PC-9 (cell line): ENCODE data around the gene PYGB.
"Not testable (repeated sequence)": the region's sequence is repeated elsewhere in the genome, so short reads cannot be mapped to it uniquely, and the experiment has no call there.

Source experiments
- EZH2 ChIP-seq: fragments of 200-600 bp; sonication (generic); IDR thresholded peaks from 2 replicates; pipeline ENCODE4 v1.8.0; 2017; ENCODE audit warnings: antibody characterized with exemption, low read depth
- TF ChIP-seq, protein P1 (sequence below): fragments of 200-600 bp; sonication (generic); conservative IDR thresholded peaks from 2 replicates; pipeline ENCODE4 v1.6.1; 2017; ENCODE audit warnings: mixed run types, antibody characterized with exemption, mild to moderate bottlenecking, moderate library complexity

DNA sequence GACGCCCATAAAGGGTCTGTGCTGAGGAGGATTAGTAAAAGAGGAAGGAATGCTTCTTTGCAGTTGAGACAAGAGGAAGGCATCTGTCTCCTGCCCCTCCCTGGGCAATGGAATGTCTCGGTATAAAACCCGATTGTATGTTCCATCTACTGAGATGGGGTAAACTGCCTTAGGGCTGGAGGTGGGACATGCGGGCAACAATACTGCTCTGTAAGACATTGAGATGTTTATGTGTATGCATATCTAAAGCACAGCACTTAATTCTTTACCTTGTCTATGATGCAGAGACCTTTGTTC is 6.3 kb upstream of the PYGB start:
- not testable (repeated sequence) for TF ChIP-seq EZH2
- TF ChIP-seq, protein P1, sequence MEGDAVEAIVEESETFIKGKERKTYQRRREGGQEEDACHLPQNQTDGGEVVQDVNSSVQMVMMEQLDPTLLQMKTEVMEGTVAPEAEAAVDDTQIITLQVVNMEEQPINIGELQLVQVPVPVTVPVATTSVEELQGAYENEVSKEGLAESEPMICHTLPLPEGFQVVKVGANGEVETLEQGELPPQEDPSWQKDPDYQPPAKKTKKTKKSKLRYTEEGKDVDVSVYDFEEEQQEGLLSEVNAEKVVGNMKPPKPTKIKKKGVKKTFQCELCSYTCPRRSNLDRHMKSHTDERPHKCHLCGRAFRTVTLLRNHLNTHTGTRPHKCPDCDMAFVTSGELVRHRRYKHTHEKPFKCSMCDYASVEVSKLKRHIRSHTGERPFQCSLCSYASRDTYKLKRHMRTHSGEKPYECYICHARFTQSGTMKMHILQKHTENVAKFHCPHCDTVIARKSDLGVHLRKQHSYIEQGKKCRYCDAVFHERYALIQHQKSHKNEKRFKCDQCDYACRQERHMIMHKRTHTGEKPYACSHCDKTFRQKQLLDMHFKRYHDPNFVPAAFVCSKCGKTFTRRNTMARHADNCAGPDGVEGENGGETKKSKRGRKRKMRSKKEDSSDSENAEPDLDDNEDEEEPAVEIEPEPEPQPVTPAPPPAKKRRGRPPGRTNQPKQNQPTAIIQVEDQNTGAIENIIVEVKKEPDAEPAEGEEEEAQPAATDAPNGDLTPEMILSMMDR = not testable (repeated sequence)
